Measurements from ENCODE around the gene BMP2K.

DNA sequence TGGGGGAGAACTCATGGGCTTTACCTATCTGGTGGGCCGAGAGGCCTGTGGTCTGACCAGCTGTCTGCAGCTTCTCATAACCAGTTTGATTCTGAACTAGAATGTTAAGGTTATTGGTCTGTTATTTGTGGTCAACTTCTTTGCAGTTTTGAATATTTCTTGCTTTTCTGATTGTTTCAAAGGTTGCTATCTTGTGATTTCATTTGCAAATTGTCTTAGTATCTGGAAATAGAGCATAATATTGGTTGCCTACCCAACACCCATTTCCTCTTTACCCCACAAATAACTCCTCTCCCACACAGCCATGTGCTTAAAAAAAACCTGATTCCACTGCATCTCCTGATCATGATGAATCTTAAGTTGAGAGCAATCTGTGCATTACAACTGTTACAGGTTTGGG, 39.1 kb upstream of the BMP2K start:
- TF ChIP-seq NANOG (IDR thresholded peaks at IDR 0.05; ENCODE audit: borderline replicate concordance), result no peak
- TF ChIP-seq, protein P1, sequence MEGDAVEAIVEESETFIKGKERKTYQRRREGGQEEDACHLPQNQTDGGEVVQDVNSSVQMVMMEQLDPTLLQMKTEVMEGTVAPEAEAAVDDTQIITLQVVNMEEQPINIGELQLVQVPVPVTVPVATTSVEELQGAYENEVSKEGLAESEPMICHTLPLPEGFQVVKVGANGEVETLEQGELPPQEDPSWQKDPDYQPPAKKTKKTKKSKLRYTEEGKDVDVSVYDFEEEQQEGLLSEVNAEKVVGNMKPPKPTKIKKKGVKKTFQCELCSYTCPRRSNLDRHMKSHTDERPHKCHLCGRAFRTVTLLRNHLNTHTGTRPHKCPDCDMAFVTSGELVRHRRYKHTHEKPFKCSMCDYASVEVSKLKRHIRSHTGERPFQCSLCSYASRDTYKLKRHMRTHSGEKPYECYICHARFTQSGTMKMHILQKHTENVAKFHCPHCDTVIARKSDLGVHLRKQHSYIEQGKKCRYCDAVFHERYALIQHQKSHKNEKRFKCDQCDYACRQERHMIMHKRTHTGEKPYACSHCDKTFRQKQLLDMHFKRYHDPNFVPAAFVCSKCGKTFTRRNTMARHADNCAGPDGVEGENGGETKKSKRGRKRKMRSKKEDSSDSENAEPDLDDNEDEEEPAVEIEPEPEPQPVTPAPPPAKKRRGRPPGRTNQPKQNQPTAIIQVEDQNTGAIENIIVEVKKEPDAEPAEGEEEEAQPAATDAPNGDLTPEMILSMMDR (conservative IDR thresholded peaks at IDR 0.05; ENCODE audit: low read depth in 2 of 2), result no peak
- TF ChIP-seq CREB1 (CRISPR knock-in tag; IDR thresholded peaks at IDR 0.05; ENCODE audit: low read depth), result no peak
- no peak for TF ChIP-seq POLR2AphosphoS5 (IDR thresholded peaks at IDR 0.05; ENCODE audit: low read depth)
- TF ChIP-seq, protein P2, sequence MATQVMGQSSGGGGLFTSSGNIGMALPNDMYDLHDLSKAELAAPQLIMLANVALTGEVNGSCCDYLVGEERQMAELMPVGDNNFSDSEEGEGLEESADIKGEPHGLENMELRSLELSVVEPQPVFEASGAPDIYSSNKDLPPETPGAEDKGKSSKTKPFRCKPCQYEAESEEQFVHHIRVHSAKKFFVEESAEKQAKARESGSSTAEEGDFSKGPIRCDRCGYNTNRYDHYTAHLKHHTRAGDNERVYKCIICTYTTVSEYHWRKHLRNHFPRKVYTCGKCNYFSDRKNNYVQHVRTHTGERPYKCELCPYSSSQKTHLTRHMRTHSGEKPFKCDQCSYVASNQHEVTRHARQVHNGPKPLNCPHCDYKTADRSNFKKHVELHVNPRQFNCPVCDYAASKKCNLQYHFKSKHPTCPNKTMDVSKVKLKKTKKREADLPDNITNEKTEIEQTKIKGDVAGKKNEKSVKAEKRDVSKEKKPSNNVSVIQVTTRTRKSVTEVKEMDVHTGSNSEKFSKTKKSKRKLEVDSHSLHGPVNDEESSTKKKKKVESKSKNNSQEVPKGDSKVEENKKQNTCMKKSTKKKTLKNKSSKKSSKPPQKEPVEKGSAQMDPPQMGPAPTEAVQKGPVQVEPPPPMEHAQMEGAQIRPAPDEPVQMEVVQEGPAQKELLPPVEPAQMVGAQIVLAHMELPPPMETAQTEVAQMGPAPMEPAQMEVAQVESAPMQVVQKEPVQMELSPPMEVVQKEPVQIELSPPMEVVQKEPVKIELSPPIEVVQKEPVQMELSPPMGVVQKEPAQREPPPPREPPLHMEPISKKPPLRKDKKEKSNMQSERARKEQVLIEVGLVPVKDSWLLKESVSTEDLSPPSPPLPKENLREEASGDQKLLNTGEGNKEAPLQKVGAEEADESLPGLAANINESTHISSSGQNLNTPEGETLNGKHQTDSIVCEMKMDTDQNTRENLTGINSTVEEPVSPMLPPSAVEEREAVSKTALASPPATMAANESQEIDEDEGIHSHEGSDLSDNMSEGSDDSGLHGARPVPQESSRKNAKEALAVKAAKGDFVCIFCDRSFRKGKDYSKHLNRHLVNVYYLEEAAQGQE (IDR thresholded peaks at IDR 0.05; ENCODE audit: unreplicated experiment), result no peak
- no peak for TF ChIP-seq EZH2 (IDR thresholded peaks at IDR 0.05; ENCODE audit: low read depth, unreplicated experiment)
- TF ChIP-seq EZH2phosphoT487 (IDR thresholded peaks at IDR 0.05; ENCODE audit: unreplicated experiment), result no peak
- TF ChIP-seq ZNF114 (CRISPR knock-in tag; IDR thresholded peaks at IDR 0.05), result no peak

Data from GM23338 (cell line).